Measurements from ENCODE around the gene KCNV2. TPM values are rescaled to one million over a fixed set of nuclear protein-coding genes. Genes with fewer than 3 reads are reported as not detected.

Gene KCNV2
- total RNA-seq, 1 donor from 2014 or later, result not detected

DNA sequence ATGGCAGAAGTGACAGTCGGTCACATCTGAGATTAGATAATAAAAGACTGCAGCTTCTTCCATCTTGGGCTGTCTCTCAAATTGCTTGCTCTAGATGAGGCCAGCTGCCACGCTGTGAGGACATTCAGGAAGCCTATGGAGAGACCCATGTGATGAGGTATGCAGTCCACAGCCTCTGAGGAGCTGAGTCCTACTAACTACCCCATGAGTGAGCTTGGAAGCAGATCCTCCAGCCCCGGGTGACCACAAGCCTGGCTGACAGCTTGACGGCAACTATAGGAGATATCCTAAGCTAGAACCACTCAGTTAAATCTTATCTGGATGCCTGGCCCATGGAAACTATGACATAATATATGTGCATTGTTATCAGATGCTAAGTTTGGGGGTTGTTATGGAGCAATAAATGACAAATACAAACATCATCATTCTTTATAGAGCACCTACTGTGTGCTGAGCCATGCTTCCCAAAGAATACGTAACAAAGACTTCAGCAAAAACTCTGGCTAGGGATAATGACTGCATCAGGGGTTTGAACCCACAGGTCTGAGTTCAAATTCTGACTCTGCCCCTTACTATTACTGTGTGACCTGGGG is 26.7 kb downstream of the KCNV2 start:
- no peak for DNase-seq (ENCODE audit: low spot score)
- intact Hi-C loops (cut with DNase I), result no loop called here

DNA sequence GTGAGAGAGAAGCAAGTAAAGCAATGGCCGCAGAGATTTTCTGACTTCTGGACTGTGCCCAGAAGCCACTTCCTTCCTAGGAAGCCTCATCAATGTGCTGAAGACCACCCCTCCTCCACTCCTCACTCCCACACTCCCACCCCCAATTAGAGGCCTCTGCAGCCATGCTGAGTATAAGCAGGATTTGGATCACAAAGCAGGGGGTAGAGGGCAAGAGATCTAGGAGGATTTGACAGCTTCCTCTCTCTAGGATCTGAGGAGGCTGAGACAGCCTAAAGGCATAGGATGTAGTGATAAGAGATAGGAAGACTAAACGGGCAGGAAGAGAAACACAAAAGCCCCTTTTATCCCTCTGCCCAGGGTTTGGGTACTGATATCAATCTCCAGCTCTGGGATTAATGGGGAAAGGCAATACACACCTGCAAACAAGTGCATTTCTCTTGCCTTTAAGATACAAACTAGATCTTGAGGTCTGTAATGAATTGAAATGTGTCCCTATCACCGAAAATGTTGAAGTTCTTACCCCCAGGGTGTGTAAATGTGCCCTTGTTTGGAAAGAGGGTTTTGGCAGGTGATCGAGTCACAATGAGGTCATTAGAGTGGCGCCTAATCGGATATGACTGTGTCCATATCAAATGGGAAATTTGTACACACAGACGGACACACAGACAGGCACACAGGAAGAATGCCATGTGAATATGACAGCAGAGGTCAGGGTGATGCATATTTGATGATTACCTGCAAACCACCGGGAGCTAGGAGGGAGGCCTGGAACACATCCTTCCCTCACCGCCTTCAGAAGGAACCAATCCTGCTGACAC is 28.5 kb downstream of the KCNV2 start:
- DNase-seq (ENCODE audit: low spot score), result no peak
- intact Hi-C loops (cut with DNase I), result no loop called here

DNA sequence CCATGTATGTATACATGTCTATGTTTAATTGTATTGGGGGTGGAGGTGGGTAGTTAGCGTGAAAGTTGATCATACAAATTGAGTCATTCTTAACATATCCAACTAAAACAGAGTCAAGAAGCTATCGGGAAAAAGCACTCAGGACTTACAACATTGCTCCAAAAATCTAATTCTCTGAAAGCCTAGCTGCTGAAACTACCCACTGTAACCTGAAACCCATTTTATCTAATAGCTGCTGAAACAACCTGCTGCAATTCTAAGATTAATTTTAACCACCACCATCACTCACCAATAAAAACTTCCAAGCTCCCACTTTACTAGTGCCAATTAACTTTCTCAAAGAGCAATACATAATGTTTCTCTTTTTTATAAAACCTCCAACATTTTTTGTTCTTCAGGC is 32.2 kb downstream of the KCNV2 start:
- DNase-seq (ENCODE audit: low spot score), result no peak
- intact Hi-C loops (cut with DNase I), result no loop called here

DNA sequence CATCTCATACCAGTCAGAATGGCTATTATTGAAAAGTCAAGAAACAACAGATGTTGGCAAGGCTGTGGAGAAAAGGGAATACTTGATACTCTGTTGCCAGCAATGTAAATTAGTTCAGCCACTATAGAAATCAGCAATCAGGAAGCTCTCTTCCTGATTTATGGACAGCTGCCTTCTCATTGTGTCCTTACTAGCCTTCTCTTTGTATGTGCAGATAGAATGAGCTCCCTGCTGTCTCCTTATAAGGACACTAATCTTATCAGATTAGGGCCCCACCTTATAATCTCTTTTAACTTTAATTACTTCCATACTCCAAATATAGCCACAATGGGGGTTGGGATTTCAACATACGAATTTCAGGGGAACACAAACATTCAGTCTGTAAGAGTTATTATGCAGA is 38.0 kb downstream of the KCNV2 start:
- intact Hi-C loops (cut with DNase I), result no loop called here
- DNase-seq (ENCODE audit: low spot score), result no peak

DNA sequence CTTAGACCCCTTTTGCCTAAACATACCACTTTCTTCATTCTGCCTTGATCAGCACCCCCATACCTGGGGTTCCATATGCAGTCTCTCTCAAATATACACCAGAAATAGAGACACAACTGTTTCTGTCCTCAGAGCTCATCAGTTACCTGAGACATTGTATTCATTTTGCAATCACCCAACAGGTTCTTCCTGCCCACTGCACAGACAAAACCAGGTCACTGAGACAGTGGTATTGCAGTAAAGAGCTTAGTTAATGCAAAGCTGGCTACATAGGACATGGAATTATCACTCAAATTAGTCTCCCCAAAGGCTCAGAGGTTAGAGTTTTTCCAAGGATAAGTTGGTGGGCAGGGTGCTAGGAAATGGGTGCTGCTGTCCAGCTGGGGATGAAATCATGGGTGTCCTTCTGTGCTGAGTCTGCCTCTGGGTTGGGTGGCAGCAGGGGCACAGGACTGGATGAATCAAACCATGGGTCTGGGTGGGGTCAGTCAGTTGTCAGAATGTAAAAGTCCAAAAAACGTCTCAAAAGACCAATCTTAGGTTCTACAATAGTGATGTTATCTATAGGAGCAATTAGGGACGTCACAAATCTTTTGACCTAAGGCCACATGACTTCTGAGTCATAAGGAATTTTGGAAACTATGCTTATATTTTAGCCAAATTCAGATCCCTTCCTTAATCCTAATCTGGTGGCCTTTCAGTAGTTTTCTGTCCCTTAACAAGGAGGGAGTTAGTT is 41.0 kb downstream of the KCNV2 start:
- no peak for DNase-seq (ENCODE audit: low spot score)
- intact Hi-C loops (cut with DNase I), result no loop called here

DNA sequence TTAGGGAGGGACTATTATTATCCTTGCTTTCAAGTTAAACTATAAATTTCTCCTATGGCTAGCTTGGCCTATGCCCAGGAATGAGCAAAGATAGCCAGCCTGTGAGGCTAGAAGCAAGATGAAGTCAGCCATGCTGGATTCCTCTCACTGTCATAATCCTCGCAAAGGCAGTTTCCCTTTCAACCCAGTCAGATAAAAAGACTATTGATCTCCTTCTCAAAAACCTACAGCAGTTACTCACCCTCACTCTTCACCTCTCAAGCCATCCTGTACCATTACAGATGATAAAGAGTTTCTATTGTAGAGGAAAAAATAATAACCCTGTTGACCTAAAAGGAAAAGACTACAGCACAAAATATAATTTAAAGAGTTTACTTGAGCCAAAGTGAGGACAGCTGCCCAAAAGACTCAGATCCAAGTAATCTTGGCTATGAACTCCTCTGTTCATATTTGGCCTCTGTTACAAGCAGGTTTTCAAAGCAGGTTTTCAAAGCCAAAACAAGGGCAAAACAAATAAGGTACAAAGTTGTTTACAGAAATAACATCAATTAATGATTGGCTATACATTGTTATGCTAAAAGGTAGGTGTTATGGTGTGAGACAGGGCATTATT is 41.7 kb downstream of the KCNV2 start:
- DNase-seq (ENCODE audit: low spot score), result no peak
- intact Hi-C loops (cut with DNase I), result no loop called here

DNA sequence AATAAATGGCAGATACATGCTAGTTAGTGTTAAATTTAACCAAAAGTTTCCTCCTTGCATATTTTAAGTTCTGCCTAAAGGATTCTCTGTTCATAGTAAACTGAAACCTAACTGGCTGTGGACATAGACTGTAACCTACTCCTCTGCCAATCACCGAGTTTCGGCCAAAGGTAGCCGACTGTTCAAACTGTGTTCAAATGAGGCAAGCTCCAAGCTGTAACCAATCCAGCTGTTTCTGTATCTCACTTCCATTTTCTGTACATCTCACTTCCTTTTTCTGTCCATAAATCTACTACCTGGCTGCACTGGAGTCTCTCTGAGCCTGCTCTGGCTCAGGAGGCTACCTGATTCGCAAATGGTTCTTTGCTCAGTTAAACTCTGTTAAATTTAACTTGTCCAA is 44.1 kb downstream of the KCNV2 start:
- DNase-seq (ENCODE audit: low spot score), result no peak
- intact Hi-C loops (cut with DNase I), result no loop called here

DNA sequence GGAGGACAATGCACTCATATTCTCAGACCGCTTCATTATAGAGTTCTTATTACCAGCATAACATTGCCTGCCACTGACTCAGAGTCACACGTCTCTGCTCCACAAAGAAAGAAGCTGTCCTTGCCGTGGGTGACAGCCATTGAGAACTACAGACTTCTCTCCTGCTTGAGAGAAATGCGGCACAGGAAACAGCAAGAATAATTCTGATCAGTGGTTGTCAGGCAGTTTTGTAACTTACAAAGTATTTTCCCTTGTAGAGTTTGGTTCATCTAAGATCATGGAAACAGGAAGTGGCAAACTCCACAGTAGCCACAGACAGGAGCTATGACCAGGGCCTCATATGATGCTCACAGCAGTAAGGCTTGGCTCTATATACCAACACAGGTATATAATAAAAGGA is 47.0 kb downstream of the KCNV2 start:
- intact Hi-C loops (cut with DNase I), result no loop called here
- DNase-seq (ENCODE audit: low spot score), result no peak

DNA sequence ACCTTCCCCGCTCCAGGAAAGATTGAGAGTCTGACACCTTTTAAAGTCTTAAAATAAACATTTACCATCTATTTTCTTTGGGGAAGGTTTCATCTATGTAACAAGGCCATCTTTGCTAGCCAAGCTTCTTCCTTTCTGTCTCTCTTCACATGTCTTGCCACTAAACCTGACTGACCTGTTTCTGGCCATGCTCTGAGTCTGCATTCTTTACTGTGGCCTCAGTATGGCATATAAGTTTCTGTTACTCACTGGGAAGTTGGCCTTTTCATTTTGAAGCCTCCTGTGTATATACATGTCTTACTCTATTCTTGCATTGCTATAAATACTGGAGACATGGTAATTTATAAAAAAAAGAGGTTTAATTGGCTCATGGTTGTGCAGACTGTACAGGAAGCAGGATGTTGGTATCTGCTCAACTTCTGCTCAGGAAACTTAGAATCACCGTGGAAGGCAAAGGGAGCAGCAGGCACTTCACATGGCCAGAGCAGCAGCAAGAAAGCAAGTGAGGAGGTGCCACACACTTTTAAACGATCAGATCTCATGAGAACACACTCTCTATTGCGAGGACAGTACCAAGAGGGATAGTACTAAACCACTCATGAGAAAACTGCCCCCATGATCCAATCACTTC is 48.1 kb downstream of the KCNV2 start:
- DNase-seq (ENCODE audit: low spot score), result no peak
- intact Hi-C loops (cut with DNase I), result no loop called here

DNA sequence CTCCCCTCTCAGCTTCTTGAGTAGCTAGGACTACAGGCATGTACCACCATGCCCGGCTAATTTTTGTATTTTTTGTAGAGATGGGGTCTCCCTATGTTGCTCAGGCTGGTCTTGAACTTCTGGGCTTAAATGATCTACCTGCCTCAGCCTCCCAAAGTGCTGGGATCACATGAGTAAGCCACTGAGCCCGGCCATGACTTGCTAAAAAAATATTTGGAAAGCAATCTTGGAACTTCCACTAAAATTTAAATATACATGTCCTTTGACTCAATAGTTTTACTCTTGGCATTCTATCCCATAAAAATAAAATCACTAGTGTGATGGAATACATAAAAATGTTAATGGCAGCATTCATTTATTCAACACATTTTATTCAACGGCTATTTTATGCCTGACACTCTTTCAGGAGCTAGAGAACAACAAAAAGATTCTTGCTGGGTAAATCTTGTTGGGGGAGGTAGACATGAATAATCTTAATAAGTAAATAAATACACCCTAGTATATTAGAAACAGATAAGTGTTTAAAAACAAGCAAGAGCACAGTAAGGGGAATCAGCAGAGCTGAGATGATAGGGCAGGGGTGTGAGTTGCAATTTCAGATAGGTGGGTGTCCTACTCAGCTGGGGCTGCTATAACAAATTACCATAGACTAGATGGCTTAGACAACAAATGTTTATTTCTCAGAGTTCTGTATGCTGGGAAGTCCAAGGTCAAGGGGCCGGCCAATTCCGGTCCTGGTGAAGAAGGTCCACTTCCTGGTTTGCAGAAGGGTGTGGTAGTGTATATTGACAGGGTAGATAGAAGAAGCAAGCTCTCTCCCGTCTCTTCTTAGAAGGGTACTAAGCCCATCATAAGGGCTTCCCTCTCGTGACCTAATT is 50.7 kb downstream of the KCNV2 start:
- DNase-seq (ENCODE audit: low spot score), result no peak
- intact Hi-C loops (cut with DNase I), result no loop called here

DNA sequence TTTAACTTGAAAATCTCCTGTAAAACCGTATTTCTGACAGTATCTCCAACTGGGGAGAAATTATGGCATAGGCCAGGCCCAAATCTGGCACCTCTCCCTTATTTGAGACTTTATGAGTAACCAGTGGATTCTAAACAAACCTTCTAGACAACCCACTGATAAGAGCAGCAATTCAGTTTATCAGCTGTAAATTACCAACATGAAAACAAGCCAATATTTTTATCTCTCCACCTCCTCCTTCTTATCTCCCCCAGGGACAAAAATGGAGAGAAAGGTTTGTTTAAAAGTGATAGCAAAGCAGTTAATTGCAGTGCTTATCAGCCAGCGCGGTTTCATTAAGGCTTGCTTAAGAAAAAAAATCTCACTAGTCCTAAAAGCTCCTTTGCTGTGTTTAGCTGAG is 53.8 kb downstream of the KCNV2 start:
- intact Hi-C loops (cut with DNase I), result no loop called here
- no peak for DNase-seq (ENCODE audit: low spot score)

DNA sequence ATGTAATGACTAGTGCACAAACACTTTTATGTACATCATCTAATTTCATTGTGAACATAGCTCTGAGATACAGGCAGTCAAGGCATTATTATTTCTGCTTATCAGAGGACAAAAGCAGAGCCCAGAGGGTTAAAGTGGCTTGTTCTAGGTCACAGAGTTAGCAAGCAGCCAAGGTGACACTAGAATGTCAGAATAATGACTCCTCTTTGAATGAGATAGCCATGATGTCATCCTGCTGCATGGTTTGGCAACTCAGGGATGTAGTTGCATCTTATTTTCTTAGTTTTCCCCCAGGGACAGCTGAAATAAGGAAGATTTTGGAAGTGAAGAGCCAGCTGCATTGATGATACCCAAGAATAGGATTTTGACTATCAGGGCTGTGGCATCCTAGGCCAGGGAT is 54.4 kb downstream of the KCNV2 start:
- DNase-seq (ENCODE audit: low spot score), result no peak
- intact Hi-C loops (cut with DNase I), result no loop called here

DNA sequence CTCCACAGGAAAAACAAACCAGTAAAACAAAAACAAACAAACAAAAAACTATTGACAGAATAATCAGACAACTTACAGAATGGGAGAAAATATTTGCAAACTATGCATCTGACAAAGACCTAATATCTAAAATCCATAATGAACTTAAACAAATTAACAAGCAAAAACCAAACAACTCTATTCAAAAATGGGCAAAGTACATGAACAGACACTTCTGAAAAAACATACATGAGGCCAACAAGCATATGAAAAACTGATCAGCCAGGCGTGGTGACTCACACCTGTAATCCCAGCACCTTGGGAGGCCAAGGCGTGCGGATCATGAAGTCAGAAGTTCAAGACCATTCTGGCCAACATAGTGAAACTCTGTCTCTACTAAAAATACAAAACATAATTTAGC is 60.1 kb downstream of the KCNV2 start:
- intact Hi-C loops (cut with DNase I), result no loop called here
- no peak for DNase-seq (ENCODE audit: low spot score)

DNA sequence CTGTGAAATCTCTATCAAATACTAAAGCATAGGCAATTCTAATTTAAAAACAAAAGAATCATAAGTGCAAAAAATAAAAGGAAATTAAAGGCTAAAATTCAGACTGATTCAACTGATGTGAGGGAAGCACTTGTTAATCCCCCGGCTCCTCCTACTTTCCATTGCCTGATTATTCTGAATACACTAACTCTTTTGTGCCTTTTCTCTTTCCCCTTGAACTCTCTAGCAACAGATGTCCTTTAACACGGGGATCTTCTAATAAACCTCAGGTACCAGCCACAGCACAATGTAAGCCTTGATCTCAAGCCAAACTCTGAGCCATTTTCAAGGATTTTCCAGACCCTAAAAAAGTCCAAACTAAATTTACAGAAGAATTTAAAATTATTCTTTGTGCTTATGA is 61.5 kb downstream of the KCNV2 start:
- intact Hi-C loops (cut with DNase I), result no loop called here
- DNase-seq (ENCODE audit: low spot score), result no peak

Other genes starting within 250 kb of the KCNV2 start
- gene VLDLR, start 95.7 kb upstream of the KCNV2 start, total RNA-seq, result 127 TPM
- gene PUM3, start 126.6 kb downstream of the KCNV2 start, total RNA-seq, result 25.2 TPM